Epidermal melanocyte (primary cell): ENCODE results near the gene EPB41.
"Not testable (repeated sequence)": the region's sequence is repeated elsewhere in the genome, so short reads cannot be mapped to it uniquely, and the experiment has no call there.

ENCODE experiments used
- DNase-seq: peaks from one replicate; pipeline ENCODE4 v3.0.0; 2011; ENCODE audit warnings: low spot score; ENCODE audit not compliant: insufficient read length

EPB41 gene

GRCh38 chr1:29047142-29047541 lies 132.8 kb downstream of the EPB41 start:
- no peak for DNase-seq

GRCh38 chr1:29050166-29050565 lies 135.8 kb downstream of the EPB41 start:
- no peak for DNase-seq

DNA sequence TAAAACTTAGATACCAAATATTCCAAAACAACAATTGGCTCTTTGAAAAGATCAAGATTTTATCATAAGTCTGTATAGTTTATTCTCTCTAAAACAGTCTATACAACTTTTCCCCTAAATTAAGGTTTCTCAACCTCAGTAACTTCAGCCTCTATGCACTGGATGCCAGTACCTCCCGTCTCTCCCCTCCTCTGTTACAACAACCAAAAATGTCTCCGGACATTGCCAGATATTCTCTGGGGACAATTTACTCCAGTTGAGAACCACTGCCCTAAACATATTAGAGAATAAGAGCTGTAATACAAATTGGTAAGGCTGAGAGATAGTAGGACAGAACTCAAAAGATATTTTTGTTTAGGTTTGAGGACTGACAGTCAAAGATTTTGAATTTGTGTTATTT lies 137.7 kb downstream of the EPB41 start:
- DNase-seq, result no peak

DNA sequence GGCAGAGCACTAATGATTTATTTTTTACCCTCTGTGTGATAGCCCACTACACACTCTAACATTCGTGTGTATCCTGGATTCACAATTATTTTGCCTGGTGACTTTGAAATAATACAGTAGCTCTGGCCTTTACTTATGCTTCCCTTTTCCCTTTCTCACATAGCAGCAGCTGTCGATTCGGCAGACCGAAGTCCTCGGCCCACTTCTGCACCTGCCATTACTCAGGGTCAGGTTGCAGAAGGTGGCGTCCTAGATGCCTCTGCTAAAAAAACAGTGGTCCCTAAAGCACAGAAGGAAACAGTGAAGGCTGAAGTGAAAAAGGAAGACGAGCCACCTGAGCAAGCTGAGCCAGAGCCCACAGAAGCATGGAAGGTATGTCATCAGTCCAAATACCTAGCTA lies 138.6 kb downstream of the EPB41 start:
- no peak for DNase-seq

DNA sequence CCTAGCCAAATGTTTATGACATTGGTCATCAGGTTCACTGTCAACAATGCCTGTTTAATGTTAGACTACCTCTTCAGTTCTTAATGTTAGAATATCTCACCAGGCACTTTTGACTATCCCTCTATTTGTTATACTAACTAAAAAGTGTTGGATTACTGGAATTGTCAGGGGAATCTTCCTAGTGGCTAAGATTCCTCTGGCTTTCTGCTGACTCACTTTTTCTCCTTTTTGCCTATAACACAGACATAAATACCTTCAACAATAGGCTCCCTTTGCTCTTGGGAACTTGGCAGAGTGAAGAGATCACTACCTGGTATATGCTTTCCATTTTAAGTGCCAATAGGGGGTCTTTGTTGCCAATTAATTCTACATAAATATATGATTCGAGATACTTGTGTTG lies 140.8 kb downstream of the EPB41 start:
- DNase-seq, result no peak

DNA sequence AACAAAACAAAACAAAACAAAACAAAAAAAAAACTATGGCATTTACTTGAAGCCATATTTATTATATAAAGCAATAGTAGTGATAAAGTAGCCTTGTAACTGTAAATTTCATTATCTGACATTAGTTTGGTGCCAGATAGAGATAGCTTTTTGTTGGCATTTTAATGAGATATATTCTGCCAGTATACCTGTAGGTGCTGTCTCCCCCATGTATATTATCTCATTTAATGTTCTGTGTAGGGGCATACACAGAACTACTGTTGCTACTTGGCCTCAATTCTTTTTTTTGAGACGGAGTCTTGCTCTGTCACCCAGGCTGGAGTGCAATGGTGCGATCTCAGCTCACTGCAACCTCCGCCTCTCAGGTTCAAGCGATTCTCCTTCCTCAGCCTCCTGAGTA lies 141.9 kb downstream of the EPB41 start:
- DNase-seq, result no peak

GRCh38 chr1:29057700-29058099 lies 143.3 kb downstream of the EPB41 start:
- DNase-seq, result no peak

DNA sequence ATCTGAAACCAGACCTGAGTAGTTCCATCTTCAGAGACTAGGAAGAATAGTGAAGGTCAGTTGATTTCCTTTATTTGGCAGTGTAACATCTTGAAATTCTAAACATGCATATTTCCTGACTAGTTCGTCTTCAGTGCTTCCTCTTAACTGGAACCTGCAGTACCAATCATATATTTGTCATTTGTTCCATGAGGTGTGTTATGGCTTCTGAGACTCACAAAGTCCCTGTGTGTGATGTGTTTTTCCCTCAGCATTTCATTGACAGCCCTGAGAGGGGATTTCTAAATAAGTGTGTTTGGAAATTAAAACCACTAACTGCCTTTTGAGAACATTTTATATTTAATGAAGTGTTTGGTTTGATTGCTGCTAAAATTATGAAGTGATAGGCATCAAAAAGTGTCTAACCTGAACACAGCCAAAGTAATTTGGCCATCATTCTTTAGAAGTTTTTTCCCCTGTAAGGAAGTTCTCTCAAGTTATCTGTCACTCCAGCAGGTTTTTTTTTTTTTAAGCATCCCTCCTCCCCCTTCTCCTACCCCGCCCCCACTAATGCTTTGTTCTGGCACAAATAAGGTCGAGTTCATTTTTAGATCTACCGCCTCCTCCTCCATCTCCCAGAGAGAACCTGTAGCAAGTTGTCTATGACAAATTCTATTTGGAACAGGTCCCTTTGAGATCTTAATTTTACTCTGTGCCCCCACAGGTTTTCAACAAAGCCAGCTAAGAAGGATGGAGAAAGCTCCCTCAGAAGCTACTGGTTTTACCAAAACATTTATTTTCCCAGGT lies 148.0 kb downstream of the EPB41 start:
- DNase-seq, result no peak

- no peak for DNase-seq
Measured at GRCh38 chr1:29064064-29064463, 149.7 kb downstream of the EPB41 start.

- DNase-seq, result no peak
Measured at GRCh38 chr1:29077155-29077554, 162.8 kb downstream of the EPB41 start.

DNA sequence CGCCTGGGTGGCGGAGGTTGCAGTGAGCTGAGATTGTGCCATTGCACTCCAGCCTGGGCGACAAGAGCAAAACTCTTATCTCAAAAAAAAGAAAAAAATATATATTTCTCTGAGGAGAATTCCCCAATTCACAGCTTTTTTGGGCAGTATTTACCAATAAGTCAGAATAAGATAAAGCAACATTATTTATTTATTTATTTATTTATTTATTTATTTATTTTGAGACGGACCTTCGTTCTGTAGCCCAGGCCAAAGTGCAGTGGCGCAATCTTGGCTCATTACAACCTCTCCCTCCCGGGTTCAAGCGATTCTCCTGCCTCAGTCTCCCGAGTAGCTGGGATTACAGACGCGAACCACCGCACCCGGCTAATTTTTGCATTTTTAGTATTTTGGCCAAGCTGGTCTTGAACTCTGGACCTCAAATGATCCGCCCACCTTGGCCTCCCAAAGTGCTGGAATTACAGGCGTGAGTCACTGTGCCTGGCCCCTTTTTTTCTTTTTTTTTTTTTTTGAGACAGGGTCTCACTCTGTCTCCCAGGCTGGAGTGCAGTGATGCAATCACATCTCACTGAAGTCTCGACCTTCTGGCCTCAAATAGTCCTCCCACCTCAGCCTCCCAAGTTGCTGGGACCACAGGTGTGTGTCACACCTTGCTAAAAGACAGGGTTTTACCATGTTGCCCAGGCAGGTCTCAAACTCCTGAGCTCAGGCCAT lies 165.7 kb downstream of the EPB41 start:
- not testable (repeated sequence) for DNase-seq

- no peak for DNase-seq
Measured at GRCh38 chr1:29081201-29081600, 166.8 kb downstream of the EPB41 start.

- no peak for DNase-seq
Measured at GRCh38 chr1:29082519-29082918, 168.2 kb downstream of the EPB41 start.

- no peak for DNase-seq
Measured at GRCh38 chr1:29083317-29084195, 169.2 kb downstream of the EPB41 start.

- no peak for DNase-seq
Measured at GRCh38 chr1:29084196-29084521, 169.8 kb downstream of the EPB41 start.

GRCh38 chr1:29090937-29091618 lies 176.7 kb downstream of the EPB41 start:
- DNase-seq, result no peak

- not testable (repeated sequence) for DNase-seq
Measured at GRCh38 chr1:29092704-29093103, 178.3 kb downstream of the EPB41 start.

- DNase-seq, result no peak
Measured at GRCh38 chr1:29094433-29094832, 180.1 kb downstream of the EPB41 start.

DNA sequence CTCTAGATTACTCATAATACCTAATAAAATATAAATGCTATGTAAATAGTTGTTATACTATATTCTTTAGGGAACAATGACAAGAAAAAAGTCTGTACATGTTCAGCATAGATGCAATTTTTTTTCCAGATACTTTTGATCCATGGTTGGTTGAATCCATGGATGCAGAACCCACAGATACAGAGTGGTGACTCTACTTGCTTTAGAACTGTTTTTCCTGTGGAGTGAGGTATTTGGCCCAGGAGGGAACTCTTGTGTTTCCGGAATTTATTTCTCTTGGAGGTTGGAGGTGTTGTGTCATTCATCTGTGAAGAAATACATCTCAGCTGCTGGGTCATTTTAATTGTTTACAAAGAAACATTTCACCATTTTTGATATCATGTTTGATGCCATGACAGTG lies 180.6 kb downstream of the EPB41 start:
- no peak for DNase-seq

GRCh38 chr1:29096231-29096886 lies 182.0 kb downstream of the EPB41 start:
- no peak for DNase-seq

DNA sequence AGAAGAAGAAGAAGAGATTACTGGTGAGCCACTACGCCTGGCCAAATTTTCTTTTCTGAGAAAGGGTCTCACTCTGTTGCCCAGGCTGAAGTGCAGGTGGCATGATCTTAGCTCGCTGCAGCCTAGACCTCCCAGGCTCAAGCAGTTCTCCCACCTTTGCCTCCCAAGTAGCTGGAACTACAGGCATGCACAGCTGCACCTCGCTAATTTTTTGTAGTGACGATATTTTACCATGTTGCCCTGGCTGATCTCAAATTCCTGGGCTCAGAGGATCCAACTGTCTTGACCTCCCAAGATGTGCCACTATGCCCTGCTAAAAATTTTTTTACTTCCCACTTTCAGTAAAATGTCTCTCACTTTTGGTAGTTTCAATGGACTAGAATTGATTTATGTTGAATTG lies 184.9 kb downstream of the EPB41 start:
- DNase-seq, result no peak
